Measurements from ENCODE around the gene TDRD5. TPM values are rescaled to one million over a fixed set of nuclear protein-coding genes. Genes with fewer than 3 reads are reported as not detected.

TDRD5 gene
- polyA plus RNA-seq, 1 donor from 2014 or later, result not detected

GRCh38 chr1:179632868-179633267 lies 41.2 kb downstream of the TDRD5 start:
- Histone ChIP-seq H3K9me3 (ENCODE audit: low read length) (no peaks in the 10 kb centered on the region), H3K27ac (ENCODE audit: low read length) (no peak overlapping the region), H3K79me2 (replicated peaks; ENCODE audit: insufficient read depth, low read length) (no peaks in the 10 kb centered on the region), H3K9ac (ENCODE audit: low read length) (no peak overlapping the region), H3K9me2 (ENCODE audit: insufficient read depth, low read length) (no peaks in the 10 kb centered on the region), H3F3A (ENCODE audit: insufficient read depth, low read length, poor library complexity, severe bottlenecking) (no peaks in the 10 kb centered on the region), H2AFZ (ENCODE audit: low read depth, low read length) (no peak overlapping the region), H3K36me3 (ENCODE audit: insufficient read depth, low read length) (no peaks in the 10 kb centered on the region), H3K27me3 (ENCODE audit: insufficient read depth, low read depth, low read length) (no peaks in the 10 kb centered on the region), H4K20me1 (ENCODE audit: insufficient read depth) (no peaks in the 10 kb centered on the region), H3K4me3 (ENCODE audit: low read length) (no peak overlapping the region), H3K4me2 (ENCODE audit: low read length) (no peak overlapping the region)
- TF ChIP-seq REST (IDR thresholded peaks at IDR 0.05; ENCODE audit: borderline replicate concordance) (no peak), RAD21 (conservative IDR thresholded peaks at IDR 0.05) (no peak), MXI1 (conservative IDR thresholded peaks at IDR 0.05; ENCODE audit: poor library complexity, severe bottlenecking) (no peak), CTCF (IDR thresholded peaks at IDR 0.05; ENCODE audit: poor library complexity, severe bottlenecking) (no peak), SMC3 (conservative IDR thresholded peaks at IDR 0.05; ENCODE audit: poor library complexity) (no peak), POLR2AphosphoS5 (IDR thresholded peaks at IDR 0.05) (no peak), EZH2 (IDR thresholded peaks at IDR 0.05; ENCODE audit: borderline replicate concordance, insufficient read depth, low read length, poor library complexity, severe bottlenecking) (no peak), EP300 (conservative IDR thresholded peaks at IDR 0.05; ENCODE audit: poor library complexity, severe bottlenecking) (no peak), TAF1 (IDR thresholded peaks at IDR 0.05; ENCODE audit: low read depth) (no peak)

- H4K20me1 ChIP-seq (ENCODE audit: insufficient read depth), result no peaks in the 10 kb centered on the region
- H3K27ac ChIP-seq (ENCODE audit: low read length), result no peak overlapping the region
- H3F3A ChIP-seq (ENCODE audit: insufficient read depth, low read length, poor library complexity, severe bottlenecking), result no peaks in the 10 kb centered on the region
- H3K4me2 ChIP-seq (ENCODE audit: low read length), result no peak overlapping the region
- no peaks in the 10 kb centered on the region for H3K79me2 ChIP-seq (replicated peaks; ENCODE audit: insufficient read depth, low read length)
- H3K27me3 ChIP-seq (ENCODE audit: insufficient read depth, low read depth, low read length), result no peaks in the 10 kb centered on the region
- no peak for TF ChIP-seq EP300 (conservative IDR thresholded peaks at IDR 0.05; ENCODE audit: poor library complexity, severe bottlenecking)
- TF ChIP-seq TAF1 (IDR thresholded peaks at IDR 0.05; ENCODE audit: low read depth), result no peak
- no peak for TF ChIP-seq POLR2AphosphoS5 (IDR thresholded peaks at IDR 0.05)
- no peak for TF ChIP-seq MXI1 (conservative IDR thresholded peaks at IDR 0.05; ENCODE audit: poor library complexity, severe bottlenecking)
- TF ChIP-seq REST (IDR thresholded peaks at IDR 0.05; ENCODE audit: borderline replicate concordance), result no peak
- TF ChIP-seq SMC3 (conservative IDR thresholded peaks at IDR 0.05; ENCODE audit: poor library complexity), result no peak
- TF ChIP-seq EZH2 (IDR thresholded peaks at IDR 0.05; ENCODE audit: borderline replicate concordance, insufficient read depth, low read length, poor library complexity, severe bottlenecking), result no peak
- TF ChIP-seq RAD21 (conservative IDR thresholded peaks at IDR 0.05), result no peak
- no peak for TF ChIP-seq CTCF (IDR thresholded peaks at IDR 0.05; ENCODE audit: poor library complexity, severe bottlenecking)
- no peak overlapping the region for H3K4me3 ChIP-seq (ENCODE audit: low read length)
- no peak overlapping the region for H3K9ac ChIP-seq (ENCODE audit: low read length)
- no peaks in the 10 kb centered on the region for H3K36me3 ChIP-seq (ENCODE audit: insufficient read depth, low read length)
- H3K9me2 ChIP-seq (ENCODE audit: insufficient read depth, low read length), result no peaks in the 10 kb centered on the region
- no peaks in the 10 kb centered on the region for H3K9me3 ChIP-seq (ENCODE audit: low read length)
- H2AFZ ChIP-seq (ENCODE audit: low read depth, low read length), result no peak overlapping the region
These were observed 45.7 kb downstream of the TDRD5 start for GRCh38 chr1:179637211-179637860.
